Stimulated activated CD4-positive, alpha-beta T cell treated with anti-CD3 and anti-CD28 coated beads, Interleukin-12 subunit alpha, Interleukin-12 subunit beta, amount 100 ng/mL, for 24 hours (primary cell): ENCODE data around the gene MAMDC4.
A peak's percentile ranks its signal among the peaks of the same experiment; 100 is the strongest.
"Not testable (repeated sequence)": the region's sequence is repeated elsewhere in the genome, so short reads cannot be mapped to it uniquely, and the experiment has no call there.

Experiments used
- DNase-seq, 2 experiments: peaks; one replicate each; pipeline ENCODE4 v3.0.0-alpha.2; 2020; ENCODE audit warnings: low read depth in 2 of 2

Gene MAMDC4

DNA sequence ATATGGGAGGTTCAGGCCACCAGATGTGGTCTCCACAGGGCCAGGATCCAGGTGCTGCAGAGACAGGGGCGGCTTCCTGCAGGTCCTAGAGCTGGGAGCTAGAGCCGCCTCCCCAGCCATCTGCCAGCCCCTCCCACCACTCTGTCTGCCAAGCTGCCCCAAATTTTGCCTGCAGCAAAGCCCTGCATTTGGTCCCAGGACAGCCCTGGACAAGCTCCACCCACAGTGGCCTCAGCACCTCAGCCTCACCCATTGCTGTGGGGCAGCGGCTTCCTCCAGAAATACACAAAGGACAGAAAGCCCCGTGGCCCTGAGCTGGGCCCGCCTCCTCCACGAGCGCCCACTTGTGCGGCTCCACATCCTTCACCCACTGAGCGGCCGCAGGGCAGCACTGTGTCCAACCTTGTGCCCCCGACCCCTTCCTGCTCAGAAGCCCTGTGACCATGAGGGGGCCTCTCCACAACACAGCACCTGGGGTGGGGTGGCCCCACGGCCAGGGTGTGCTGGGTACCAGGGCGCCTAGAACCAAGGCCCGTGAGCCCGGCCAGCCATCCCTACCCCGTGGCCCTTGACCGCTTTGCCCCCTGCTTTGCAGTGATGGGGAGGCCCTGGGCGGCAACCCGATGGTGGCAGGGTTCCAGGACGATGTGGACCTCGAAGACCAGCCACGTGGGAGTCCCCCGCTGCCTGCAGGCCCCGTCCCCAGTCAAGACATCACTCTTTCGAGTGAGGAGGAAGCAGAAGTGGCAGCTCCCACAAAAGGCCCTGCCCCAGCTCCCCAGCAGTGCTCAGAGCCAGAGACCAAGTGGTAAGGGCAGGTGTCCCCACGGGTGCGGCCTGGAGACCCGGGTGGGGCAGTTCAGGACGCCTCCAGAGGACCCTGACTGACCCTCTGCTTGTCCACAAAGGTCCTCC, 13.6 kb upstream of the MAMDC4 start:
- DNase-seq = no peak

DNA sequence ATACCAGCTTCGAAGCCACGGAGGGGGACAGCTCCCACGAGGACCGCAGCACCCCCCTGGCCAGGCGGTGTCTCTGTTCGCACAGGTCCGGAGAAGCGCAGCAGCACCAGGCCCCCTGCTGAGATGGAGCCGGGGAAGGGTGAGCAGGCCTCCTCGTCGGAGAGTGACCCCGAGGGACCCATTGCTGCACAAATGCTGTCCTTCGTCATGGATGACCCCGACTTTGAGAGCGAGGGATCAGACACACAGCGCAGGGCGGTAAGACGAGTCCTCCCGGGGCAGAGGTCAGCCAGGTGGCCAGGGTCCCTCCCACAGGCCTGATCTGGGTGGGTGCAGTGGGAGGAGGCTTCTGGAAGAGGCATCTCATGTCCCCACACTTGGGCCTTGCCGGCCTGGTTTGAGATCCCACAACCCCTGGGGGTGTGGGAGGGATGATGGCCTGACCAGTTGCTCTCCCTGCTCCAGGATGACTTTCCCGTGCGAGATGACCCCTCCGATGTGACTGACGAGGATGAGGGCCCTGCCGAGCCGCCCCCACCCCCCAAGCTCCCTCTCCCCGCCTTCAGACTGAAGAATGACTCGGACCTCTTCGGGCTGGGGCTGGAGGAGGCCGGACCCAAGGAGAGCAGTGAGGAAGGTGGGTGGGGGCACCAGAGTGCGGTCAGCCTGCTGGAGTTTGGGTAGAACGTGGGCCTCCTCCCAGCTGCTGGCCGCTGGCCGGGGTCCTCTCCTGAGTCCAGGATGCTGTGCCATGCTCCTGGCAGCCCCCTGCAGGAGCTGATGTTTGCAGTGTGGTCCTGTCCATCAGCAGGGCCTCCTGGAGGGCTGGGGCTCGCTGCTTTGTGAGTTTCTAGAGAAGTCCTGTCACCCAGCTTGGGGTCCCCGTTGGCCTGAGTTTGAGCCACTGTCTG, 12.7 kb upstream of the MAMDC4 start:
- DNase-seq = no peak

DNA sequence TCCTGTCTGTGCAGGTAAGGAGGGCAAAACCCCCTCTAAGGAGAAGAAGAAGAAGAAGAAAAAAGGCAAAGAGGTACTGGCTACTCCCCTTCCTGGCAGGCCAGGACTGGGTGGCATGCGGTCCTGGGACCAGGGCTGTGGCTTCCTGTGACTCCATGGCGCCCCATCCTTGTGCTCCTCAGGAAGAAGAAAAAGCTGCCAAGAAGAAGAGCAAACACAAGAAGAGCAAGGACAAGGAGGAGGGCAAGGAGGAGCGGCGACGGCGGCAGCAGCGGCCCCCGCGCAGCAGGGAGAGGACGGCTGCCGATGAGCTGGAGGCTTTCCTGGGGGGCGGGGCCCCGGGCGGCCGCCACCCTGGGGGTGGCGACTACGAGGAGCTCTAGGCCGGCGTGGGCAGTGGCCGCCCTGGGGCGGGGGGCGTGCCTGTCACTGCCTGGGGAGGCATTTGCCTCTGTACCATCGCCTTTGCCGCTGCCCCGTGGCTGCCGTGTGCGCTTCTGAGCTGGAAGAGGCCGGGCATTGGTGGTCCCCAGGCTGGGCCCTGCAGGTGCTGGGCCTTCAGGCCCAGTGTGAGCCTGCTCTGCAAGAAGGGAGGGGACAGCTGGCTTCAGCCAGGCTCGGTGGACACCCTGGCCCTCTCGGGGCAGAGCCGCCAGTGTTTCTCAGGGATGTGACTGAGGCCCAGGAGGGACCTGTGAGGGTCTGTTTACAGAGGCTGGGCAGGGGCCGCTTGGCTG, 11.8 kb upstream of the MAMDC4 start:
- no peak for DNase-seq

DNA sequence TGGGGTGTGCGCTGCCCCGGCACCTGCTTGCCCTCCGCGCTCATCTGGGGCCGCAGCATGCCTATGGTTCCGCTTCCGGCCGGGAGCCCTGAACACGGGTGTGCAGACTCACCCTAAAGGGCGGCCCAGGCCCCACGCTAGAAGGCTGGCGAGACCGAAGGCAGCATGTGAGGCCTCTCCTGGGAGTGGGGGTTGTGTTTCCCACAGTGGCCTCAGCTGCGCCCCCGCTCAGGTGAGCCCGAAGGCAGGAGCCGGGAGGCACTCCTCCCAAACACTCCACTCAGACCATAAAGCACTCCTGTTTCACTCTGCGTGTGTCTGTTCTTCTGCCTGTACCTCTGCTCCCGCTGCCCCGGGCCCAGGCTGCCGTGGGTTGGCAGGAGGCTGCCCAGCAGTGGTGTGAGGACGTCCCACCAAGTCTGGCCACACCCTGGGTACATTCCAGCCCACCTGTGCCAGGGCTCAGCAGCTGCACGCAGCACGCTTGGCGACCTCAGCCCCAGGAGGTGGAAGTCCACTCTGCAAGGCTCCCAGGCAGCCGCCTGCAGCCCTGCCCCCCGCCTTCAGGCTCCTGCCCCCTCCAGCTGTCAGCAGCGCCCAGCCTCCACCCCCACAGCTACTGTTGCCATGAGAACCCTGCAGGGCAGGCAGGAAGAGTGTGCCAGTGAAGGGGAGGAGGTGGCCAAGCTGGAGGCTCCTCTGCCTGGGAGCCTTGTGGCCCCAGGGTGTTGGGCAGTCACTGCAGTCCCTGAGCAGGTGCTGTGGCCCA, 11.1 kb upstream of the MAMDC4 start:
- no peak for DNase-seq

DNA sequence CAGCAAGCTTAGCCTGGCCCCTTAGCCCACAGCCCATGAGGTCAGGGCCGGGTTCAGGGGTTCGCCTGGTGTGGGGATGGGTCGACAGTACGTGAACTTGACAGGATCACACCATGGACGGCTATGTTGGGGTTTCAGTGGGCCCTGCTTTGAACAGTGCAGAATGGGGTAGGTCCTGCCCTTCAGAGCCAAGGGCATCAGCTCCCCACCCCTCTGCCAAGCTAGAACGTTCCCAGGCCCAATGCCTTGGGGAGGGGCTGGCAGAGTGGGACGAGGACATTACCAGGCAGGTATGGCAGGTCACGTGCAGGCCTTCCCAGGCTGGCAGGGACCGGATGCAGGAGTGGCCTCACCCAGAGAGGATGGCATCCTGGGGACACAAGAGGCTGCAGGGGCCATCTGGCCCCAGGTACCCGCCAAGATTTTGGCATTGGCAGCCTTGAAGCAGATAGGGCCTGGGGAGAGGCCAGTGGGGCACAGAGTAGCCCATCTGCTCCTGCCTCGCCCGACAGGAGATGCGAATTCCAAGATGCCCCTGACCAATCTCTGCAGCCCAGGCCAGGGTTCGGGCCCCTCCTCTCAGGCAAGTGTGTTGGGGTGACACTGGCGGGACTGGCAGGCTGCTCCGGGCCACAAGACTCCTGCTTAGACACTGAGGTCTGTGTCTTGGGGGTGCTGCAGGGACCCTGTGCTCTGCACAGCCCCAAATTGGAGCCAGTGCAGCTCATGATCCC, 10.3 kb upstream of the MAMDC4 start:
- DNase-seq = not testable (repeated sequence)

DNA sequence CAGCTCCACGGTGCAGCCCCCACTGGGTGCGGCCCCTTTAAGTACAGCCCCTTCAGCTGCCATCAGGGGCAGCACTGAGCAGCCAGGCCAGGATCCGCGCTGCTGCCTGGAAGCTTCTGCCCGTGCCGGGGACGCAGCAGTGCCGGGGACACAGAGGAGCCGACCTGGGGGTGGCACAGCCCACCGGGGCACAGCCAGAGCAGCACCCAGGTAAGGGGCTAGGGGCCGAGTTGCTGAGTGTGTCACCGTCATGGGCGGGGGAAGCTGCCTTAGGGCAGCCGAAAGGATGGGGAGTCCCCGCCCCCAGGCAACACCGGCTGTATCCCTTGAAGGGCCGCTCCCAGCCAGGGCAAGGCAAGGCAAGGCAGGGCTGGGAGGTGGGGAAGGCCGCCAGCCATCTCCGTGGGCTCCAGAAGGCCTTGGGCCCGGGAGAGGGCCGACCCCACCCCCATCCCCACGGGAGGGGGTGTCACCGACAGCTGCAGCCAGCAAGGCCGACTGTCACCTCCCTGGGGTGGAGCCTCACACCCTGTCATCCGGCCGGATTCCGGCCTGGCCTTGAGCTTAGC, 9.7 kb upstream of the MAMDC4 start, which contains the start of gene AJM1:
Gene AJM1 (plus strand): TSS at position 99 of the 569 bp plus-strand sequence. CDS start 1,937 bp downstream, outside the sequence.
- peak; percentile 53 to 73 for DNase-seq

DNA sequence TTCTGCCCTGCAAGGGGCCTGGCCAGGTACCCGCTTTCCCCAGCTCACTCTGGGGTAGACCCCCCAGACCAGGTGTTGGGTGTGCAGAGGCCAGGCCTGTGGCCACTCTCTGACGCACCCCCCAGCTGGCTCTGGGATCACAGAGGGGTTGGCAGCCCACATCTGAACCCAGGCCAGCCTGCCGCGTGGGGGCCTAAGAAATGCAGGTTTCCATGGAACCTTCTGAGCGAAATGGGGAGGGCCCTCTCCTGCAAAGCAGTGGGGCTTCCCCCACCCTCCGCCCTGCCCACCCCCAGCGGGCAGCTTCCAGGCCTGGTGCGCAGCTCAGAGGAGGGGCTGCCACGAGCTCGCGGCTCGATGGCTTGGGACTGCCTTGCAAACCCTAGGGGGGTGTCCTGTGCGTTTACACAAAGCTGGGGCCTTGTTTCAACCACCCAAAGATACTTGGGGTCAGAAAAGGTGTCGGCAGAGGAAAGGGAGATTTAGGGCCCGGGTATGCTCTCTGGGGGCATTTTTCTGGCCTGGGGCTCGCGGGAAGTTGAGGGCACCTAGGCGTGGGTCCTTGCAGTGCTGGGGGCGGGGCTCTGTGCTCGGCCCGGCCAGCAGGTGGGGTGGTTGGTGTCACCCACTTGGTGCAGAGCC, 8.9 kb upstream of the MAMDC4 start:
- not testable (repeated sequence) for DNase-seq

DNA sequence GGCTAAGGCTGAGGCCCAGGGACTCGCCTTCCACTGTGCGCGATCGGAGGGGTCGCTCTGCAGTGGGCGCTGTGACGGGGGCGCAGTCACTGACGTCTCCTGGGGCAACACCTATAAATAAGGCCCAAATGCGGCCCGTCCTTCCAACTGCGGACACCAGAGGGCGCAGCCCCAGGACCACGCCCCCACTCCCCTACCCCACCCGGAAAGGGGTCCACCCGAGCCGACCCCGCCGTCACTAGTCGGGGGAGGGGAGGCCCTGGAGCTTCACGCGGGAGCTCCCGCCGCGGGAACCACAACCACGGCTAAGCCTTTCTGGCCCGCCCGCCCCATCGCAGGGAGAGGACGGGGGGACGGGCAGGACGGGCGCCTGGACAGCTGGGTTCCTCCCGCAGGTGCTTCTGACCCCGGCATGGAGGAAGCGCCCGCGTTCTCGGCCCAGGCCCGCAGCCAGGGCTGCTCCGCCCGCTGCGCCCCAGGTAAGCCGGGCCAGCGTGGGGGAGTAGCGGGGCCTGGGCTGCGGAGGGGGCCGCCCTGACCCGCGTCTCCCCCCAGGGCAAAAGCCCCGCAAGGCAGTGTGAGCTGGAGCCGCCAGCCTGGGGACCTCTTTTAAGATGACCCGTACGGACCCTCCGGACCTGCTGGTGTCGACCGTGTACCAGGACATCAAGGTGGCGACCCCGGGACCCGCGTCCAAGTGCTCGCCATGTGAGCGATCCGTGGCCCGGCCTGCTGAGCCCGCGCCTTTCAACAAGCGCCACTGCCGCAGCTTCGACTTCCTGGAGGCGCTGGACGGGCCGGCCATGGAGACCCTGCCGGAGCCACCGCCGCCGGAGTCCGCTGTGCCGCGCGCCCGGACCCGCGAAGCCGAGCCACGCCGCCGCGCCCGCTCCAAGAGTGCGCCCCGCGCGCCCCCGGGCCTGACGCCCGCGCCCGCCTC, 8.1 kb upstream of the MAMDC4 start:
- DNase-seq = peak in 1 of 2 experiments; percentile 60

DNA sequence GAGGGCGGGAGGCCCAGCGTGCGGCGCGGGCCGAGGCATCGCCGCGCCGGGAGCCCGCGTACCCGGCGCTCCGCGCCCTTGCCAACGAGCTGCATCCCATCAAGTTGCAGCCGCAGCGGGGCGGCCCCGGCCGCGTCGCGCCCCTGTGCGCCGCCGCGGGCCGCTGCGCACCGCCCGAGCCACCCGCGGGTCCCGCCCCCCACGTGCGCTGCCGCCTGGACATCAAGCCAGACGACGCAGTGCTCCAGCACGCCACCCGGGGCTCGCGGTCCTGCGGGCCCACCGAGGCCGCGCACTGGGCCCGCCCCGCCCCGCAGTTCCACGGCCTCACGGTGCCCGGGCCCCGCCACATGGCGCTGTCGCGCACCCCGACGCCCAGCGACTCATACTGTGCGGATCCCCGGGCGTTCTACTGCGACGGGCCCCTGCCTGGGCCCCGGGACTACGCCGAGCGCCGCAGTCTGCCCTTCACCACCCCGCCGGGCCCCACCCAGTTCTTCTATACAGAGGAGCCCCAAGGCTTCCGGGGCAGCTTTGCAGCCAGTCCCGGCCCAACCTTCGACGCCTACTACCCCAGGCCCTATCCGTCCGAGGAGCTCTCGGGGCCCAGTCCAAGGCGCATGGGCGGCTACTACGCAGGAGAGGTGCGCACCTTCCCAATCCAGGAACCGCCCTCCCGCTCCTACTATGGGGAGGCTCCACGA, 7.2 kb upstream of the MAMDC4 start:
- DNase-seq = no peak

DNA sequence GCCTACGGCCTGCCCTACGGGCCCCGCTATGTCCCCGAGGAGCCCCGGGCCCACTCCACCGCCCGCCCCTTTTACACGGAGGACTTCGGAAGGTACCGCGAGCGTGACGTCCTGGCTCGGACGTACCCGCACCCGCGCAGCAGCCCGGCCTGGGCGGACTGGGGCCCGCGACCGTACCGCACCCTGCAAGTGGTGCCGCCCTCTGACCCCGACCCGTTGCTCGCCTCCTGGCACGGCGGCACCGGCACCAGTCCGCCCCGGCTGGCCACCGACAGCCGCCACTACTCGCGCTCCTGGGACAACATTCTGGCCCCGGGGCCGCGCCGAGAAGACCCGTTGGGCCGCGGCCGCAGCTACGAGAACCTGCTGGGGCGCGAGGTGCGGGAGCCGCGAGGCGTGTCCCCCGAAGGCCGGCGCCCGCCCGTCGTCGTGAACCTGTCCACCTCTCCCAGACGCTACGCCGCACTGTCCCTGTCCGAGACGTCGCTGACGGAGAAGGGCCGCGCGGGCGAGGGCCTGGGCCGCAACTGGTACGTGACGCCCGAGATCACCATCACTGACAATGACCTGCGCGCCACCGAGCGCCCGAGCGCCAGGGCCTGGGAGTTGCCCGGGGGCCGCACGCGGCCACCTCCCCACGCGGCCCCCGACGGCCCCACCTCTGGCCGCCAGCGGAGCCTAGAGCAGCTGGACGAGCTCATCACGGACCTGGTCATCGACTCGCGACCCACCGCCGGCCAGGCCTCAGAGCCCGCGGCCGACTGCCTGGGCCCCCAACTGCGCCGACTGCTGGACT, 6.5 kb upstream of the MAMDC4 start:
- DNase-seq = no peak

DNA sequence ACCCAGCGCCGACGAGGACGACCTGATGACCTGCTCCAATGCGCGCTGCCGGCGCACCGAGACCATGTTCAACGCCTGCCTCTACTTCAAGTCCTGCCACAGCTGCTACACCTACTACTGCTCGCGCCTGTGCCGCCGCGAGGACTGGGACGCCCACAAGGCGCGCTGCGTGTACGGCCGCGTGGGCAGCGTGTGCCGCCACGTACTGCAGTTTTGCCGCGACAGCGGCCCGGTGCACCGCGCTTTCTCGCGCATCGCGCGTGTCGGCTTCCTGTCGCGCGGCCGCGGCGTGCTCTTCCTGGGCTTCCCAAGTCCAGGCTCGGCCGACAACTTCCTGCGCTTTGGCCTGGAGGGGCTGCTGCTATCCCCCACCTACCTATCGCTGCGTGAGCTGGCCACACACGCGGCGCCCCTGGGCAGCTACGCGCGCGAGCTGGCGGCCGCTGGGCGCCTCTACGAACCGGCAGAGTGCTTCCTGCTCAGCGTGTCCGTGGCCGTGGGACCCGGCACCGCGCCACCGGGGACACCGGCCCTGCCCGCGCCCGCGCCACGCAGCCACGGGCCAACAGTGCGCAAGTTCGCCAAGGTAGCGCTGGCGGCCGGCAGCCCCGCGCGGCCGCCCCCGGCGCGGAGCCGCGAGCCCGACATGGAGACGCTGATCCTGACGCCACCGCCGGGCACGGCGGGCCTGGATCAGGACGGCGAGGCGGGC, 5.6 kb upstream of the MAMDC4 start:
- DNase-seq = no peak

DNA sequence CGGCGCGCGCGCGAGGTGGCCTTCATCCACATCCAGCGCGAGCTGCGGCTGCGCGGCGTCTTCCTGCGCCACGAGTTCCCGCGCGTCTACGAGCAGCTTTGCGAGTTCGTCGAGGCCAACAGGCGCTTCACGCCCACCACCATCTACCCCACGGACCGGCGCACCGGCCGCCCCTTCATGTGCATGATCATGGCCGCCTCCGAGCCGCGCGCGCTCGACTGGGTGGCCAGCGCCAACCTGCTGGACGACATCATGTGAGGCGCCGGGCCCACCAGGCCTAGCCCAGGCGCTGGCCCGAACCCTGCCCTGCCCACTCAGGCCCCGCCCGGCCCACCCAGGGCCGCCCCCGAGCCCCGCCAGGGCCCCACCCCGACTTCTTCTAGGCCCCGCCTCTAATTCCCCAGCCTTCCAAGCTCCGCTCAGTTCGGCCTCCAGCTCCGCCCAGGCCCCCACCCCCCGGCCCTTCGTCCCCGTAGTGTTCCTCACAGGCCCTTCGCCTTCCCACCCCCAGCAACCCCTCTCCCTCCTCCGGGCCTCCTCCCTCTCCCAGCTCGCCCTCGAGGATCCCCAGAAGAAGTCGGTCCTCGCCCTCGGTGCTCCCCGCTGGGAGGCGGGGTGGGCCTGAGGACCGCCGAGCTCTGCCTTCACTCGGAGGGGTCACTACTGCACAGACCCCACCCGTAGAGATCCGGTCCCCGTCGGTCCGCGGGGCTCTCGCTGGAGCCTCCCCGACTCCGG, 4.9 kb upstream of the MAMDC4 start:
- DNase-seq = no peak

DNA sequence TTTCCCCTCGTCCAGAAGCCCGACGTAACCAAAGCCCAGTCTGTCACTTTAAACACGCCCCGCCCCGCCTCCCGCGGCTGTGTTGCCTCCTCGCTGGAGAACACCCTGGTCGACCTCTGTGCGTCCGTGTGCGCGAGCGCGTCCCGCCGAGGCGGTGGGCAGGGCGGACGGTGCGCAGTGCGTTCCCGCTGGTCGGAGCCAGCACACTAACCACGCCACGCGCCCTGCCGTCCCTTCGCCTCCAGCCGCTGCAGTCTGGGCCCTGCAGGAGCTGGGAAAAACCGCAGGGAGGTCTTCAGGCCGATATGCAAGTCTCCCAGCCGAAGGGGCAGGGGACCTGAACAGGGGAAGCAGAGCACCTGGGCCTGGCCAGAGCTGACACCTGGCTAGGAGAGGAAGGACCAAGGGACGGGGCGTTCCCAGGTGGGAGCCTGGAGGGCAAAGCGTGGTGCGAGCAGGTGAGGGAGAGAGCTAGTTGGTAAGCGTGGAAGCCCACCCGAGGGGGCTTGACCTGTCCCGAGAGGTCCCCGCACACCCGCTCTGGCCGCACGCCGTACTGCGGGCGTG, 4.2 kb upstream of the MAMDC4 start:
- DNase-seq = peak; percentile 46 to 87

DNA sequence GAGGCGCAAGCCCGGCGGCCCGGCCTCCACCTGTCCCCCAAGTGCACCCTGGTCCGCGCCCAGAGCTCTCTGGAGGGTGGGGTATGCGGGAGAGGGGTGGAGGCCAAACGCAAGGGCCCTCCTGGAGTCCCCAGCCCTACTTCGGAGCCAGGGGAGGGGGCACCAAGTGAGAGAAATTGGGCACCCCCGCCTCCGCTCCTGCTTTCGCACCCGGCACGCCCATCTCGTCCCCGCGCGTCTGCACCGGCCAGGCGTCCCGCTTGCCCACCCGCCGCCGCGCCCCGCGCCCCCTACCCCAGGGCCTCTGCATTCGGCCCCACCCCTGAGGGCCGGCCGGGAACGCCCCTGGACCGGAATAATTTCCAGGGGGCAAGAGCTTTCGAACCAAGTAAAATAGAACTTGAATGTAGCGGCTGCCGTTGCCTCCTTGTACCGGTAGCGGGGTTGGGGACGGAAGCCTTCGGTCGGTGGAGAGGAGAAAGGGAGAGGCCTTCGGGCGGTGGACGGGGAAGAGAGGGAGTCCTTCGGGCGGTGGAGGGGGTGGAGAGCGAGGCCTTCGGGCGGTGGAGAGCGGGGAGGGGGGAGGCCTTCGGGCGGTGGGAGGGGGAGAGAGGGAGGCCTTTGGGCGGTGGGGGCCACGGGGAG, 3.6 kb upstream of the MAMDC4 start:
- DNase-seq = no peak
